Mesenchymal stem cell (in vitro differentiated cells and primary cell): Measurements from ENCODE around the gene EVA1C.
"Not testable (repeated sequence)": the region's sequence is repeated elsewhere in the genome, so short reads cannot be mapped to it uniquely, and the experiment has no call there.

Source experiments
- DNase-seq: peaks from one replicate; pipeline ENCODE4 v3.0.0-alpha.2; 2013
- H2AFZ ChIP-seq: one replicate; pipeline ENCODE4 v1.6.1; 2013; ENCODE audit warnings: low read depth, mild to moderate bottlenecking, control low read depth, inconsistent platforms, low read length, moderate library complexity
- H2AK5ac ChIP-seq: 2 replicates; pipeline ENCODE4 v1.6.1; 2013; ENCODE audit warnings: low read length, moderate library complexity, mild to moderate bottlenecking, inconsistent platforms; ENCODE audit not compliant: severe bottlenecking
- H2BK120ac ChIP-seq: one replicate; pipeline ENCODE4 v1.6.1; 2013; ENCODE audit warnings: low read depth, mild to moderate bottlenecking, inconsistent platforms, low read length, moderate library complexity
- H2BK12ac ChIP-seq, 2 experiments: one replicate each; pipeline ENCODE4 v1.6.1; 2013; ENCODE audit warnings: inconsistent platforms in 2 of 2, low read length in 2 of 2, mild to moderate bottlenecking in 2 of 2, moderate library complexity in 2 of 2, control low read depth in 1 of 2
- H2BK15ac ChIP-seq: one replicate; pipeline ENCODE4 v1.6.1; 2013; ENCODE audit warnings: mild to moderate bottlenecking, low read depth, inconsistent platforms; ENCODE audit not compliant: poor library complexity, severe bottlenecking
- H2BK5ac ChIP-seq: 2 replicates; pipeline ENCODE4 v1.6.1; 2013; ENCODE audit warnings: low read depth, mild to moderate bottlenecking, low read length, control low read depth, inconsistent platforms; ENCODE audit not compliant: poor library complexity, severe bottlenecking
- H3K14ac ChIP-seq, 2 experiments: one replicate each; pipeline ENCODE4 v1.6.1; 2013; ENCODE audit warnings: inconsistent platforms in 2 of 2, low read length in 2 of 2, control low read depth in 1 of 2, mild to moderate bottlenecking in 1 of 2, moderate library complexity in 1 of 2
- H3K18ac ChIP-seq, 2 experiments: one replicate each; pipeline ENCODE4 v1.6.1; 2013; ENCODE audit warnings: inconsistent platforms in 2 of 2, low read length in 2 of 2, control low read depth in 1 of 2, low read depth in 1 of 2, mild to moderate bottlenecking in 1 of 2
- H3K23ac ChIP-seq, 2 experiments: one replicate each; pipeline ENCODE4 v1.6.1; 2013; ENCODE audit warnings: inconsistent platforms in 2 of 2, low read length in 2 of 2, mild to moderate bottlenecking in 2 of 2, moderate library complexity in 2 of 2, control low read depth in 1 of 2
- H3K27ac ChIP-seq: 2 replicates; pipeline ENCODE4 v1.5.1; 2013; ENCODE audit warnings: mild to moderate bottlenecking, moderate library complexity, low read length, control low read depth, inconsistent platforms; ENCODE audit not compliant: poor library complexity, severe bottlenecking
- H3K27me3 ChIP-seq, 2 experiments: 2 replicates each; pipeline versions ENCODE4 v1.6.1 to v1.7.0; 2013; ENCODE audit warnings: low read length in 2 of 2, mild to moderate bottlenecking in 2 of 2, moderate library complexity in 2 of 2, control low read depth in 1 of 2, inconsistent platforms in 1 of 2; ENCODE audit not compliant: control insufficient read depth in 1 of 2, insufficient read depth in 1 of 2
- H3K36me3 ChIP-seq, 2 experiments: 2 replicates each; pipeline versions ENCODE4 v1.6.1 to v1.7.0; 2013; ENCODE audit warnings: low read length in 2 of 2, control low read depth in 1 of 2, inconsistent platforms in 1 of 2, low read depth in 1 of 2, mild to moderate bottlenecking in 1 of 2; ENCODE audit not compliant: insufficient read depth in 2 of 2, control insufficient read depth in 1 of 2
- H3K4ac ChIP-seq, 2 experiments: one replicate each; pipeline ENCODE4 v1.6.1; 2013; ENCODE audit warnings: inconsistent platforms in 2 of 2, low read length in 2 of 2, mild to moderate bottlenecking in 2 of 2, moderate library complexity in 2 of 2, control low read depth in 1 of 2, low read depth in 1 of 2
- H3K4me1 ChIP-seq: 2 replicates; pipeline ENCODE4 v1.6.1; 2013; ENCODE audit warnings: low read depth, low read length, control low read depth; ENCODE audit not compliant: control insufficient read depth, insufficient read depth
- H3K4me2 ChIP-seq: 2 replicates; pipeline ENCODE4 v1.6.1; 2013; ENCODE audit warnings: low read length, mild to moderate bottlenecking, inconsistent platforms; ENCODE audit not compliant: poor library complexity, severe bottlenecking
- H3K4me3 ChIP-seq, 2 experiments: 2 replicates each; pipeline versions ENCODE4 v1.5.1 to v1.7.0; 2013; ENCODE audit warnings: low read length in 2 of 2, mild to moderate bottlenecking in 2 of 2, control low read depth in 1 of 2, low read depth in 1 of 2; ENCODE audit not compliant: insufficient read depth in 1 of 2
- H3K79me1 ChIP-seq: replicated peaks from 2 replicates; pipeline ENCODE4 v1.6.1; 2013; ENCODE audit warnings: mild to moderate bottlenecking, control low read depth, low read length, inconsistent platforms; ENCODE audit not compliant: poor library complexity, severe bottlenecking
- H3K9ac ChIP-seq: 2 replicates; pipeline ENCODE4 v1.7.0; 2013; ENCODE audit warnings: mild to moderate bottlenecking, low read length, moderate library complexity
- H3K9me3 ChIP-seq: 2 replicates; pipeline ENCODE4 v1.7.0; 2013; ENCODE audit warnings: mild to moderate bottlenecking, low read length; ENCODE audit not compliant: control insufficient read depth
- H4K8ac ChIP-seq: one replicate; pipeline ENCODE4 v1.6.1; 2013; ENCODE audit warnings: inconsistent platforms, mild to moderate bottlenecking, low read length, moderate library complexity
- H4K91ac ChIP-seq: one replicate; pipeline ENCODE4 v1.6.1; 2013; ENCODE audit warnings: mild to moderate bottlenecking, low read length, inconsistent platforms
- WGBS: methylation state at CpG from one replicate; pipeline ENCODE4 v1.1.7; 2013; ENCODE audit warnings: mixed read lengths; 5-methylcytosine and 5-hydroxymethylcytosine counted together

EVA1C gene

DNA sequence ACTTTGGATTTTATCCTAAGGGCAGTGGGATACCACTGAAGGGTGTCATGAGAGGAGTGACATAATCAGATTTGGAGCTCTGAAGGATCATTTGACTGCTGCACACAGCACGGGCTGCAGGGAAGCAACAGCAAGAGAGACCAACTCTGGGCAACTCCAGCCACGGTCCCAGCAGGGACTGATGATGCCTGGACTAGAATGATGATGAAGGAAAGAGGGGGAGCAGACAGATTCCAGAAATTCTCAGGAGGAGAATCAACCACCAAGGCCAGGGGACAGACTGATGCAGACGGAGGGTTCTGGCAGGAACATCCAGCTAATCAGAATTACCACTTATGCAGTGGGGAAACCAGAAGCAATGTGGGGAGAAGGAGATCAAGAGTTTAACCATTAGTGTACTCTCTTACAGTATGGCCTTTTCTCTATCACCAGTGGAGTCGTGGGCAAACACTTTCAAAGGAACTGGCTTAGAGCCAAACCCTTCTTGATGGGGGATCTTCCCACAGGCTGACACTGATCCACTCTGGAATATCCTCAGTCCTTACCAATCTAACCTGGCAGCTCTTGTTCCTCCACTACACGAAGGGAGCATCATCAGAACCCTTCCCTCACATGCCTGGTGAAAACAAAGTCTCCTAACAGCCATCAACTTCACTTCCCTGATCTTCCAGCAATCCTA lies 23.0 kb upstream of the EVA1C start:
- no peak overlapping the region for H2AK5ac ChIP-seq
- whole genome bisulfite sequencing = 78% methylated on average over 5 of the region's 5 CpGs
- no peaks in the 10 kb centered on the region for H3K27me3 ChIP-seq

GRCh38 chr21:32390537-32391224 lies 21.8 kb upstream of the EVA1C start:
- H2BK120ac ChIP-seq, H3K9ac ChIP-seq, H3K4me3 ChIP-seq, H2AK5ac ChIP-seq, H4K8ac ChIP-seq, H3K36me3 ChIP-seq, H3K23ac ChIP-seq, H3K4ac ChIP-seq, H2BK15ac ChIP-seq, H3K14ac ChIP-seq, H3K27me3 ChIP-seq, H3K27ac ChIP-seq, H2BK12ac ChIP-seq, H3K18ac ChIP-seq, H2BK5ac ChIP-seq, H3K4me2 ChIP-seq, H4K91ac ChIP-seq, DNase-seq, H3K9me3 ChIP-seq, H2AFZ ChIP-seq: not testable (repeated sequence)
- peaks cover 21% of the 10 kb centered on the region for H3K4me1 ChIP-seq
- peaks cover 14% of the 10 kb centered on the region for H3K79me1 ChIP-seq
- WGBS = 89% methylated on average over 6 of the region's 11 CpGs

More for the DNA sequence above, 23.0 kb upstream of the EVA1C start:
- H3K23ac ChIP-seq = no peak overlapping the region
- H4K91ac ChIP-seq = no peak overlapping the region
- no peak overlapping the region for H3K4ac ChIP-seq
- H3K9ac ChIP-seq = peak overlapping the region; percentile 39
- H3K9me3 ChIP-seq = no peaks in the 10 kb centered on the region
- no peak overlapping the region for H2BK120ac ChIP-seq
- H2BK12ac ChIP-seq = no peak overlapping the region
- peaks cover 15% of the 10 kb centered on the region for H3K79me1 ChIP-seq
- peaks cover 21% of the 10 kb centered on the region for H3K4me1 ChIP-seq
- H2AFZ ChIP-seq = no peak overlapping the region
- no peak overlapping the region for H2BK15ac ChIP-seq
- H2BK5ac ChIP-seq = no peak overlapping the region
- H4K8ac ChIP-seq = no peak overlapping the region
- H3K14ac ChIP-seq = no peak overlapping the region
- no peak for DNase-seq
- peak overlapping the region; percentile 1 for H3K27ac ChIP-seq
- H3K4me2 ChIP-seq = no peak overlapping the region
- no peak overlapping the region for H3K18ac ChIP-seq
- H3K4me3 ChIP-seq = no peak overlapping the region
- H3K36me3 ChIP-seq = peaks cover 9 to 14% of the 10 kb centered on the region in 2 experiments

DNA sequence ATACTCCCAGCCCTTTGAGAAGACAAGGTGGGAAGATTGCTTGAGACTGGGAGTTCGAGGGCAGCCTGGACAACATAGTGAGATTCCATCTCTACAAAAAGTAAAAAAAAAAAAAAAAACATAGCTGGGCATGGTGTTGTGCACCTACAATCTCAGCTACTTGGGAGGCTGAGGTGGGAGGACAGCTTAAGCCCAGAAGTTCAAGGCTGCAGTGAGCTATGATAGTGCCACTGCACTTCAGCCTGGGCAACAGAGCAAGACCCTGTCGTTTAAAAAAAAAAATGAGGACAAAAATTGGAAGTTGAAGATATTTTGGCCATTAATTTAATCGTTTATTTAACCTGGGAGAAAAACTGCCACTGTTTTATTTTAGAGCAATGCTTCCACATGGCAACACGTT lies 20.8 kb upstream of the EVA1C start:
- Histone ChIP-seq H3K14ac (no peak overlapping the region), H2AK5ac (no peak overlapping the region), H2BK12ac (no peak overlapping the region), H3K4ac (no peak overlapping the region), H3K4me3 (peak overlapping the region in 1 of 2 experiments; percentile 96), H2BK5ac (no peak overlapping the region), H3K79me1 (peaks cover 12% of the 10 kb centered on the region), H2BK15ac (no peak overlapping the region), H3K23ac (no peak overlapping the region), H2AFZ (no peak overlapping the region), H4K91ac (no peak overlapping the region), H3K27ac (no peak overlapping the region), H3K36me3 (peaks cover 6 to 7% of the 10 kb centered on the region in 2 experiments), H3K9ac (peak overlapping the region; percentile 85), H3K9me3 (no peaks in the 10 kb centered on the region), H3K4me2 (peak overlapping the region; percentile 77), H4K8ac (no peak overlapping the region), H2BK120ac (no peak overlapping the region), H3K18ac (no peak overlapping the region), H3K27me3 (no peaks in the 10 kb centered on the region), H3K4me1 (peaks cover 18% of the 10 kb centered on the region)
- WGBS = 89% methylated on average over 3 of the region's 4 CpGs
- DNase-seq = no peak

DNA sequence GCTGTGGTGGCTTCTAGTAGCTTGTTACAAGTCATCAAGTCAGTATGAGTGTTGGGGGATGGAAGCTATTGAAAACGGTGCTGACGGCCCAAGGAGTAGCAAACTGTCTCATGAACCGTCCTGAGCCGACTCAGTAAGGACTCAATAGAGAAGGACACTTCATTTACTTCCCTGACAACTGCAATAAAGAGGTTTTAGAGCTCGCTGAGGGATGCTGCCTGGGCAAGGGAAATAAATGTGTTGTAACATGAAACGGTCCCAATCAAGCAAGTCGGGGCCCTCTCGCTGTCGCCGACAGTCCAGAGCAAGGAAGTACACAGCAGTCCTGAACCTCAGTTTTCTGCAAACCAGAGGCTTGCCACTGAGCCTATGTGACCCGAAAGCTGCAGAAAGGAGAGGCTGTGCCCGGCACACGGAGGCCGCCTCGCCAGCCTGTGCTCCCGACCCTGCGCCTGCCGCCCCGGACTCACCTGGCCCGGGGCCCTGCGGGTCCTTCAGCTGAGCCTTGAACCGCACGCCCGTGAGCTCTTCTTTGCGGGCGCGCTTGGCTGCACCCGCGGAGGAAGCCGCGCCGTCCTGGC lies 20.1 kb upstream of the EVA1C start:
- H2BK15ac ChIP-seq = no peak overlapping the region
- H2BK120ac ChIP-seq = no peak overlapping the region
- no peak overlapping the region for H3K27ac ChIP-seq
- H3K27me3 ChIP-seq = no peaks in the 10 kb centered on the region
- peak overlapping the region; percentile 98 for H2AFZ ChIP-seq
- H3K4me2 ChIP-seq = peak overlapping the region; percentile 77
- peak overlapping the region in 1 of 2 experiments; percentile 26 for H3K18ac ChIP-seq
- no peaks in the 10 kb centered on the region for H3K9me3 ChIP-seq
- no peak overlapping the region for H2AK5ac ChIP-seq
- H4K8ac ChIP-seq = peak overlapping the region; percentile 27
- peaks cover 11% of the 10 kb centered on the region for H3K79me1 ChIP-seq
- H3K36me3 ChIP-seq = peaks cover 6 to 7% of the 10 kb centered on the region in 2 experiments
- peak overlapping the region; percentile 96 for H3K4me3 ChIP-seq
- no peak overlapping the region for H2BK5ac ChIP-seq
- H4K91ac ChIP-seq = no peak overlapping the region
- peaks cover 17% of the 10 kb centered on the region for H3K4me1 ChIP-seq
- DNase-seq = peak; percentile 37
- peak overlapping the region in 1 of 2 experiments; percentile 47 for H3K4ac ChIP-seq
- peak overlapping the region; percentile 85 for H3K9ac ChIP-seq
- H3K14ac ChIP-seq = peak overlapping the region in 1 of 2 experiments; percentile 58
- peak overlapping the region in 1 of 2 experiments; percentile 32 for H3K23ac ChIP-seq
- H2BK12ac ChIP-seq = no peak overlapping the region
- 4% methylated on average over 28 of the region's 32 CpGs for WGBS
